ENCODE data around the gene SERINC2.
"Not testable (repeated sequence)": the region's sequence is repeated elsewhere in the genome, so short reads cannot be mapped to it uniquely, and the experiment has no call there.

SERINC2 gene

DNA sequence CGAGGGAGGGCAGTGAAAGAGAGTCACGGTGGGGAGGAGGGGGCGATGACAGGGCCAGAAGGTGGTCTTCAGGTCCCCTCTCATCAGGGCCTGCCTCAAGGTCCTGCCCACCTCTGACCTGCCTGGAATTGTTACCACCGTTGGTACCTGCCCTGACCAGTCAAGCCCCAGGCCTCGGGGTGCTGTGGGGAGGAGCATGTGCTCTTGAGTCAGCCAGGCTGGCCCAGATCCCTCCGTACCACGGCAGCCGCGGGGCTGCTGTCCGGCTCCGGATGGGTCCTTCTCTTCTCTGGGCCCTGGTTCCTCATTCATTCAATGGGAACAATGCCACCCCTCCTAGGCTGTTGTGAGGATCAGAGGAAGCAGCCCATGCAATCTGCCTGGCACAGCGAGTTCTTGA, 22.0 kb downstream of the SERINC2 start:
- no peak for DNase-seq

DNA sequence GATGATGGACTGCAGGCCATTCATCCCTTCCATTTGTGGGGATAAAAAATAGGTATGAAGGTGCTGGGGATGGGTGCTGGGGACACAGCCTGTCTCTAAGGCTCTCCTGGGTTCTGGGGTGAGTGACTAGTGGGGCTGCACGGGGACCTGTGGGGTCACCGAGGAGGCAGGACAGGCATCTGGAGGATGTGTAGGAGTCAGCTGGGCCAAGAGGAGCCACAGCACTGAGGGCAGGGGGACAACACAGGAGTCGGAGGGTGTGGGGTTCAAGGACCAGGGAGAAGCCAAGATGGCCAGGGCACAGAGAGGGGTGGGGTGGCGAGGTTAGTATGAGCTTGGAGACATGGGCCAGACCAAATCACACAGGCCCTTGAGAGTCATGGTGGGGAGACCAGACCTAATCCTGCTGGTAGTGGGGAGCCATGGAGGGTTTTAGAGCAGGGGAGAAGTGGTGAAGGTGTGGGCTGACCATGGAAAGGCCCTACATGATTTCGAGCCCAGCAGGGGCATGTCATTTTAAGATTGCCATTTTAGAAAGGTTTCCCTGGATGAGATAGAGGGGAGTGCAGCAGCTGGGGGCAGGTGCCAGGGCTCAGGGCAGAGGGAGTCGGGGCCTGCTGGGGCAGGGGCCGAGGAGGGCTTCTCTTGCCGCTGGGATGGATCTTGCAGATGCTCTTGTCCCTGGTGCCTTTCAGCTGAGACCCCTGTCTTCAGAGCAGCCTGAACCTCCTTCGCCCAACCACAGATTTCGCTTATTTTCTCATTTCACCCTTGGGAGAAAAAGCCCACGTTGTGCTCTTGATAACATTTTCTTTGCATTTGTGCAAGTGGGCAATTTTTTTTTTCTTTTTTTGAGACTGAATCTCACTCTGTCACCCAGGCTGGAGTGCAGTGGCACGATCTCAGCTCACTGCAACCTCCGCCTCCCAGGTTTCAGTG, 22.7 kb downstream of the SERINC2 start:
- DNase-seq = no peak

DNA sequence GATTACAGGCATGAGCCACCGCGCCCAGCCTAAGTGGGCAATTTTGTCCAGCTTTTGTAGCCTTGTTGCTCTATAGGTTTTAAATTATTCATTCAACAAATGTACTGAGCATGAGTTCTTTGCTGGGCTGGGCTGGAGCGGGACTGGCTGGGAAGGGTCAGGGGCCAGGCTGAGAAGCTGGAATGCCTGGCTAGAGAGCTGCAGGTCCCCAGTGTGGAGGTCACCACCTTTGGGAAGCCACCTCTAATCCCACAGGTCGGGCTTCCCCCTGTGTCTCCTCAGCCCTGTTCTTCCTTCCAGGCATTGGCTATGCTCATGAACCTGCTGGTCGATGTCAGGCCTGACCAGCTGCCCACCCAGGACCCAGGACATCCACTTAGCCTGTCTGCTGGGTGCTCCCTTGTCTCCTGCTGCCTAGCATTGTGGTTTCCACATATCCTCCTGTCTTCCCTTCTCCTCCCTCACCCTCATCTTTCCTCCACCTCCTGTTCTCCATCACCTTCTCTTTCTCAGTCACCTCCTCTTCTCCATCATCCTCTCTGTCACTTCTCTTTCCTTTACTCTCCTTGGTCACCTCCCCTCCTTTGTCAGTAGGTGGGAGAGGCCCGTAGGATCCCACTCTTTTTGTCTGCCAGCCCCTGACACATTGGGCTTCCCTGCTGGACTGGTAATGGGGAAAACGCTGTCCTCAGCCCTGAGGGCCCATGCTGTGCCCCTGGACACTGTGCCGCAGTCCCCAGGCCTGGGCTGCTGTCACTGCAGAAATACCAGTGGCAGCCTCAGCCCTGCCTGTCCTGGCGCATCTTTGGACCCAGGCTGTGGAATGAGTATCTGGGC, 23.8 kb downstream of the SERINC2 start:
- DNase-seq = no peak

DNA sequence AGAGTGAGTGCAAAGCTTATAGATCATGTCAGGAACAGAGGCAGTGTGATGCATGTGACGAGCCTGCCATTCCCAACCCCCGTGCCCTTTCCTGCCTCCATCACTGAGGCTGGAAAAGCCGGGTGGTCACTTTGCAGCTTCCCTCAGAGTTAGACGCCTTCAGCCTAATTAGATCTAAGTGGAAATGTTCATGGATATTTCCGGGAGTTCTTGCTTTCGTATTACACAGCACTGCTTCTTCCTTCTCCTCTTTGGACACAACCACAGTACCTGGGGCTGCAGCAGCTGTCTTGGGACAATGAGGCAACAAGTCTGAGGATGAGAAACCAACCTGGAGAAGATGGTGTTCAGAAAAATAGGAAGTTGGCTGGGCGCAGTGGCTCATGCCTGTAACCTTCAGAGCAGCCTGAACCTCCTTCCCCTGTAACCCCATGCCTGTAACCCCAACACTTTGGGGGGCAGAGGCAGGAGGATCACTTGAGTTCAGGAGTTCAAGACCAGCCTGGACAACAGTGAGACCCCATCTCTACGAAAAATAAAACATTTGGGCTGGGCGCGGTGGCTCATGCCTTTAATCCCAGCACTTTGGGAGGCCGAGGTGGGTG, 24.5 kb downstream of the SERINC2 start:
- no peak for DNase-seq

DNA sequence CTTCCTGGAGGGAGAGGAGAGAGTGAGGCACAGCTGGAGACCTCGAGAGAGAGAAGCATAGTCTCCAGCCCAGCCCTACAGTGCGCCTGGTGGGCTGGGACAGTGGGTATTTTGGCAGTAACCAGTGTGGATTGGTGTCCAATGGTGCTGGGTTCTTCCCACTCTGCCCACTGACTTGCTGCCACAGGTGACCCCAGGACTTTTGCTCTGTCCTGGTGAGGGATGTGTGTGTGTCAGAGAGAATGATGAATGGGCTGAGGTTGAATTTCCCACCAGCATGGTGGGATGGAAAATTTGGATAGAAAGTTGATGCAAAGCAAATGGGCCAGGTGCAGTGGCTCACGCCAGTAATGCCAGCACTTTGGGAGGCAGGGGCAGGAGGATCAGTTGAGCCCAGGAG, 26.3 kb downstream of the SERINC2 start:
- no peak for DNase-seq

DNA sequence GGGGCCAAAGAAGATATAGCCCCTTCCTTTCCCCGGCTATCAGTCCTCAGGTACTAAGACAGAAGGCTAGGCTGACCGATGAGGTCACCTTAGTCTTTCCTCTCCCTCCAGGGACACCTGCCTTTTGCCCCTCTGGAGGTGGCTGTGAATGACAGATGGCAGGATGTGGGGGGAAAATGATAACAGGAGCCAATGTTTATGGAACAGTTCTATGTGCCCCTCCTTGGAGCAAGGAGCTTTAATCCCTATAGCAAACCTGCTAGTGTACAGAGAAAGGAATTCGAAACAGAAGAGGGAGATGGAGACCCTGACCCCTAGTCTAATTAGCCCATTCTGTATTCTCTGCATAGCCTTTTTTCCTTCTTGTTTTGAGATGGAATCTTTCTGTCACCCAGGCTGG, 28.1 kb downstream of the SERINC2 start:
- no peak for DNase-seq

DNA sequence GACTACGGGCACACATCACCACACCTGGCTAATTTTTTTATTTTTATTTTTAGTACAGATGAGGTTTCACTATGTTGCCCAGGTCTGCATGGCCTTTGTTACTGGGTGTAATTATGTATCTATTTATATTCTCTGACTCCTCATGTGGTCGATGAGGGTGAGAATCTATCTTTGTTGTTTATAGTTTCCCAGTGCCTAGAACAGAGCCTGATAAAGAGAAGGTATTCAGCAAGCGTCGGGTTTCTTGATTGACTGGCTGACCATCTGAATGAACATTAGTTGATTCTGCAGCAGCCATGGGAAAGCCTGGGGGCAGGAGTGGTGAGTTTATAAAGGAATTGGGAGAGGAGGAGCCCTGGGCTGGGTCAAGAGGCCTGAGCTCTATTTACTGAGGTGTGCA, 28.5 kb downstream of the SERINC2 start:
- DNase-seq = no peak

DNA sequence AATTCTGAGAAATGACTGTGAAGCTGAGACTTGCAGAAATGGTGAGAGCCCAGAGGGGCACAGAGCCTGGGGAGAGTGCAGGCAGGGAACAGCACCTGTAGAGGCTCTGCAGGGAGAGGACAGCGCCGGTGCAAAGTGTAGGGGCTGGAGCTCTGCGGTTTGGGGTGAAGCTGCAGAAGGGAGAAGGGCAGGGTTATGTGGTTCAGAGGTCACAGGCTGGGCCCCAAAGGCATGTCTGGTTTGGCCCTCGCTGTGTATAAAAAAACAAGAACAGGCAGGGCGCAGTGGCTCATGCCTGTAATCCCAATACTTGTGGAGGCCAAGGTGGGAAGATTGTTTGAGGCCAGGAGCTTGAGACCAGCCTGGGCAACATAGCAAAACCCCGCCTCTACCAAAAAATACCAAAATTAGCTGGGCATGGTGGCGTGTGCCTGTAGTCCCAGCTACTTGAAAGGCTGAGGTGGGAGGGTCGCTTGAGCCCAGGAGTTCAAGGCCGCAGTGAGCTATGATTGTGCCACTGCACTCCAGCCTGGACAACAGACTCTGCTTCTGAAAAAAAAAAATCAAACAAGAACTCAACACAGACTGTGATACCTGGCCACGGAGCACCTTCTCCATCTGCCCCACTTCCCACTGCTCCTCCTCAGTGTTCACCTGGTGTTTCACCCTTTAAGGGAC, 29.1 kb downstream of the SERINC2 start:
- no peak for DNase-seq

DNA sequence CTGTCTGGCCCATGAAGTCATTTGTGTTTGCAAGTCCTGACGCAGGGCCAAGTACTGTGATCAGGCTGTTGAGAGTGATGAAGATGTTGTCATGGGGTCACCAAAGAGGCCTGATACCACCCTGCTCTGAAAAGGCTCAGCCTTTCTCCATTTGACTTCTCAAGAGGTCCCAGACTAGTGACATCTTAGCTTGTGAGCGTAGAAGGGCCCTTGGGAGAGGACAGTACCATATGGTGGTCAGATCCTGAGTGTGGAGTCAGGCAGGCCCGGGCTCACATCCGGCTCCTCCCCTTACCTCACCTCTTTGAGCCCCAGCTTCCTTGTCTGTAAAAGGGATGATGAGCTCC, 29.6 kb downstream of the SERINC2 start:
- no peak for DNase-seq

DNA sequence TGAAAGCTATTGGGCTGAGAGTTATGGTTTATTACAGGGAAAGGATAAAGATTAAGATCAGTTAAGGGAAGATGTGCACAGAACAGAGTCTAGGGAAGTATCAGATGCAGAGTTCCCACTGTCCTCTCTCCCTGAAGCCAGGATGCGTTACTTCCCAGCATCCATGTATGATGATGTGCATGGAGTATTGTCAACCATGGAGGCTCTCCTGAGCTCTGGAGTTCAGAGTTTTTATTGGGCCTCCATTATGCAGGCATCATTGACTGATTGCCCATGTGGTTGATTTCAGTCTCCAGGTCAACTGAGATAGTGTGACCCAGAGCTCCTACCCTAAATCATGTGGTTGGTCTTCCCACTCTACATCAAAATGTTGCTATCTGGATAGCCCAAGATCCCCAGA, 30.7 kb downstream of the SERINC2 start:
- DNase-seq = no peak

DNA sequence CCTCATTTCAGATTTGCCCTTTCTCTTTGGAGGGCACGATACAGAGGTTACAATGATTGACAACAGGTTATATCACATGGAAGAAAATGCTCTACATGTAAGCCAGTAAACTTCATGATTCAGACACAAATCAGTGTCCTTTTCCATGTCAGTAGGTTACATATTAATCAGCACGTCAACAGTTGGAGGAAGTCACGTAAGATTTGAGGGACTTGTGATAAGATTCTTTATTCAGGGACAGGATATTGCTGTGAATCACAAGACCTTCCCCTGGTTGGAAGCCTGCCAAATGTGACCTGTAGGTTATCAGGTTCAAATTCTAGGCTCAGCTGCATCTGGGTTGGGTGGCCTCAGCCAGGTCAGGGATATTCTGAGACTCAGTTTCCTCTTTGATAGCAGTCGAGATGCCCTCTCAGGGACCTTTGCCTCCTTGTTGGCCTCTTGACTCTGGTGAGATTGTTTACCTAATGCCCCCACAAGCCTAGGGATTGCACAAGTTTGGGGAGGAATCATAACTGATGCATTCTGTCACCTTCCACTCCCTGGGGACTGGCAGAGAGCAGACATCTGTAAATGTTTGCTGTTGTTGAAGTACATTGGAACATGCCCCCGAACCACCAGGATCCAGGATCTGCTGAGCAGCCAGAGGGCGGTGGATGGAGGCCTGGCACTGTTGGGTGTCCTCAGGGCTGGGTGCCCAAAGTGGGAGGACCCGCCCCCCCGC, 31.9 kb downstream of the SERINC2 start:
- DNase-seq = no peak

DNA sequence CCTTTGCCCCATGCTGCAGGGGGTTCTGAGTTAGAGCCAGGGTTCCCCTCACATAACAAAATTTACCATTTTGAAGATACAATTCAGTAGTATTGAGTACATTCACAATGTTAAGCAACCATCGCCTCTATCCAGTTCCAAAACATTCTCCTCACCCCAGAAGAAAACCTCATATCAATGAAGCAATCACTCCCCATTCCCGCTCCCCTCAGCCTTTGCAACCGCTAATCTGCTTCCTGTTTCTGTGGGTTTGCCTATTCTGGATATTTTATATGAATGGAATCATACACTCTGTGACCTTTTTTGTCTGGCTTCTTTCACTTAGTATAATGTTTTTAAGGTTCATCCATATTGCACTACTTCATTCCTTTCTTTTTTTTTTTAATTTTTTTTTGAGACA, 32.9 kb downstream of the SERINC2 start:
- no peak for DNase-seq

DNA sequence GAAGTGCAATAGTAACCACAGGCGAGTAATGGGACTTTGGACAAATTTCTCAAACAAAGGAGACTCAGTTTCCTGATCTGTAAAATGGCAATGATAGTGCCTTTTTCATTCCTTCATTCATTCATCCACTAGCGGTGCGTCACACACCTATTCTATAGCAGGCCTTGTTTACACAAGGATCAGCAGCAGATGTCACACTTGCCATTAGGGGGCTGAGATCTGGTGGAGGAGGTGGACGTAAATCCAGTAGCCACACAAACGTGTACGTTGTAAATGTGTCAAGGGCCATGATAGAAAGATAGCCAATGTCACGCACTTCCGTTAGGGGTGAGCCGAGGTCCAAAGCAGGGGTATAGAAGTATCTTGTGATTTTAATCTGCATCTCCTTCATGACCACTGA, 34.2 kb downstream of the SERINC2 start:
- no peak for DNase-seq

DNA sequence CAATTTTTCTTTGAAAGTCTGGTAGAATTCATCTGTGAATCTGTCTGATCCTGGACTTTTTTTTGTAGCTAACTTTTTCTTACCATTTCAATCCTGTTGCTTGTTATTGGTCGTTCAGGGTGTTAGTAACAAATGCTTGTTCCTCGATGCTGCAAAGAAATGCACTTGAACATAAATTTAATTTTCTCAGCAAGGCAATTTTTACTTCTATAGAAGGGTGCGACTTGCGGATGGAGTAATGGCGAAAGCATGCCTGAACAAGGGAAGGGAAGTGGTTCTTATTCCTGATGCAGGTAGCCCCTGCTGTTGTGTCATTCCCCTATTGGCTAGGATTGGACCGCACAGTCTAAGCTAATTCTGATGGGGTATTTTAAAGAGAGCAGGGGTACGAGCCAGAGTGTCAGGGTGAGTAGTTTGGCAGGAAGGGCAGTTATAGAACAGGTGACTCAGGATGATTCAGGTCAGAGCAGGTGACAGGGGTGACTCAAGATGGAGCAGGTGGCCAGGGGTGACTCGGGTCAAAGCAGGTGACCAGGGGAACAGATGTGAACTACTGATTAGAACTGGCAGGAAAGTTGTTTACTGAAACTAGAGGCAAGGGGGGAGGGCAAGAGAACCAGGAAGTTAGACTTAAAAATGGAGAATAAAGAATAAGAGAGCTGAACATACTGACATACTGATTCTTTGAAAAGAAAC, 40.5 kb downstream of the SERINC2 start:
- DNase-seq = no peak

DNA sequence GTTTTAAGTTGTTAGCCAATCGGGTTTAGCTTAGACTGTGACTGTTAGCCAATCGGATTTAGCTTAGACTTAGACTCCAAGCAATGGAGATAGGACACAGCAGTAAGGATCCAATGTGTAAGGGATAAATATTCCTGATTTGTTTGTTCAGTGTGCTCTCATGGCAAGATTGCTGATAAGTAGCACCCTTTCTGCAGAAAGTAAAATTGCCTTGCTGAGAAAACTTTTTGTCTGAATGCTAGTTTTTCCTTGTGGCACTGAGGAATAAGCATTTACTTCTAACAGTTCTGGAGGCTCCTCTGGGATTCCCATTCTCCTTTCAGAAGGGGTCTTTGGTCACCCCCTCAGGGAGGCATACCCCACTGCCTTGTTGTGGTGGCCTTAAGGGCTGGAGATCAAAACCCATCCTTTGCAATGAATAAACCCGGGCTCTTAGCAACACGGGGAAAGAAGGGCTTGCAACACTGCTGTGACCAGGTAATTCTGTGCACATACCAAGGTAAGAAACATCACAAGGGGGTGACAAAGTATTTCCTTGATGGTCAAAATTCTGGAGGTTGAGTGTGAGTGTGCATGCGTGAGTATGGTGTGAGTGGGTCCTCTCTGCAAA, 45.4 kb downstream of the SERINC2 start:
- no peak for DNase-seq

DNA sequence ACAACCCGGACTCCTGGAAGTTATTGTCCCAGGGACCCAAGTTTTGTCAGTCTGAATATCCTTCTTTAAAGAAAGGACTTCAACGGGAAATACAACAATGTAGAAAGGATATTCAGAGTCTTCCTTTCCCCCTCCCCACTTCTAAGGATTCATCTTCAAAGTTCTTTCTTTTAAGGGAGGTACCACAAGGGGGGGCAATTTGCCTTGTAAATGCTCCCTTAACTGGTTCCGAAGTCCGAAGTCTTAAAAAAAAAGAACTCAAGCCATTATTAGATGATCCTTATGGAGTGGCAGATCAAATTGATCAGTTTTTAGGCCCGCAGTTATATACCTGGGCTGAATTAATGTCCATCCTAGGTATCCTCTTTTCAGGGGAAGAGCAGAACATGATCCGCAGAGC, 47.0 kb downstream of the SERINC2 start:
- no peak for DNase-seq

DNA sequence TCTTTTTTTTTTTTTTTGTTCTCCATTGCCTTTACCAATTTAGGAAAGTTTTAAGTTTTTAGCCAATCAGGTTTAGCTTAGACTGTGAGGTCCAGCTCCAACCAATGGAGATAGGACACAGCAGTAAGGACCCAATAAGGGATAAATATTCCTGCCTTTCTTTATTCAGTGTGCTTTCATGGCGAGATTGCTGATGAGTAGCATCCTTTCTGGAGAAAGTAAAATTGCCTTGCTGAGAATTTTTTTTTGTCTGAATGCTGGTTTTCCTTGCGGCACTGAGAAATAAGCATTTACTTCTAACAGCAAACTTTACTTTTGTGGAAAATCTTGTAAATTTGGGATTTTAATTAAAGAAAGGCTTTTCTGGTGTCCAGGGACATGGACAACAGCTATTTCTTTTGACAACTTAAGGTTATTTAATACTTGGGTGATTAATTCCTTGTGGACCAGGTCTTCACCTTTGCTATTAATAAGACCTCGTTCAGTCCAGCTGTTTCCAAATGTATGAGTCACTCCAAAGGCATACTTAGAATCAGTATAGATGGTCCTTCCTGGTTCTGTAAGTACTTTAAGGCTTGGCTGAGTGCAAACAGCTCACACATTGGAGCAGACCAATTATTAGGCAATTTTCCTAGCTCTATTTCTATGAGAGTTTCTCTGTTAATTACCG, 54.1 kb downstream of the SERINC2 start:
- DNase-seq = no peak

DNA sequence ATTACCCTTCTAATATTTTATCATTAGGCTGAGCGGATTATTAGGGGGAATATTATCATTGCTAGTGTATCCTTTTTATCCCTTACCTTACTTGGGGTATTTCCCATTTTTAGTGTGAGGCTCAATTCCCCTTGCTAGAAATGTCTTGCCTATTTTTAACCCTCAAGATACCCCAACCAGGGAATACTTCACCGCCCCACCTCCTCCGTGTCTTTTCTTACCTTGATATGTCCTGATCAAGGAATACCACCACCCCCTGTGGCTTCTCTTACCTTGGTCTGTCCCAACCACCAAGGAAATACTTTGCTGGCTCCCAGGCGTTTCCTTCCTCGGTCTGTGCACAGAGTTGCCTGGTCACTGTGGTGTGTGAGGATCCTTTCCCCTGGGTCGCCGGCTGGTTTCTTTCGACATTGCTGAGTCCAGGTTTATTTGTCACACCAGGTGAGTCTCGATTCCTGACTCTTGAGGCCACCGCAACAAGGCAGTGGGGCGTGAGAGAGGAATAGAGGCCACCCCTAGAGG, 57.8 kb downstream of the SERINC2 start:
- DNase-seq = no peak

DNA sequence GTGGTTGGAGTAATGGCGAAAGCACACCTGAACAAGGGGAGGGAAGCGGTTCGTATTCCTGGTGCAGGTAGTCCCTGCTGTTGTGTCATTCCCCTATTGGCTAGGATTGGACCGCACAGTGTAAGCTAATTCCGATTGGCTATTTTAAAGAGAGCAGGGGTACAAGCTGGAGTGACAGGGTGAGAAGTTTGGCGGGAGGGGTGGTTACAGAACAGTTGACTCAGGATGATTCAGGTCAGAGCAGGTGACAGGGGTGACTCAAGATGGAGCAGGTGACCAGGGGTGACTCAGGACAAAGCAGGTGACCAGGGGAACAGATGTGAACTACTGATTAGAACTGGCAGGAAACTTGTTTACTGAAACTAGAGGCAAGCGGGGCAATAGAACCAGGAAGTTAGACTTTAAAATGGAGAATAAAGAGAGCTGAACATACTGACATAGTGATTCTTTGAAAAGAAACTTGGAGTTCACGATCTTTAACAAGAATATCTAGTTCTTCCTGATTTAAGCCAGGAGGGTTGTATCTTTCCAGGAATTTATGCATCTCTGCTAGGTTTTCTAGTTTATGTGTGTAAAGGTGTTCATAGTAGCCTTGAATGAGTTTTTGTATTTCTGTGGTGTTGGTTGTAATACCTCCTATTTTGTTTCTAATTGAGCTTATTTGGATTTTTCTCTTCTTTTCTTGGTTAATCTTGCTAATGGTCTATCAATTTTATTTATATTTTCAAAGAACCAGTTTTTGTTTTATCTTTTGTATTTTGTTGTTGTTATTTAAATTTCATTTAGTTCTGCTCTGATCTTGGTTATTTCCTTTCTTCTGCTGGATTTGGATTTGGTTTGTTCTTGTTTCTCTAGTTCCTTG, 58.7 kb downstream of the SERINC2 start:
- DNase-seq = not testable (repeated sequence)

DNA sequence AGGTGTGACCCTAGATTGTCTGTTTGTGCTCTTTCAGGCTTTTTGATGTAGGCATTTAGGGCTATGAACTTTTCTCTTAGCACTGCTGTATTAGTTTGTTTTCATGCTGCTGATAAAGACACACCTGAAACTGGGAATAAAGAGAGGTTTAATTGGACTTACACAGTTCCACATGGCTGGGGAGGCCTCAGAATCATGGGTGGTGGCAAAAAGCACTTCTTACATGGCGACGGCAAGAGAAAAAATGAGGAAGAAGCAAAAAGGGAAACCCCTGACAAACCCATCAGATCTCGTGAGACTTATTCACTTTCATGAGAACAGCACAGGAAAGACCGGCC, 59.3 kb downstream of the SERINC2 start:
- not testable (repeated sequence) for DNase-seq
